HL-60/S4 (cell line): ENCODE results near the gene SMIM28.
"Not testable (repeated sequence)": the region's sequence is repeated elsewhere in the genome, so short reads cannot be mapped to it uniquely, and the experiment has no call there.

Experiments
- in situ Hi-C: fragments of 300-500 bp; cut with MboI; formaldehyde crosslinking; loops from 2 replicates; pipeline ENCODE4 v1.14.3; 2022; ENCODE audit warnings: low sequenced_read_pairs

Gene SMIM28

GRCh38 chr6:138377844-138378243 is at the start of gene SMIM28:
TSS of gene SMIM28 (plus strand) at chr6:138377905. CDS start at chr6:138378073, 168 bp downstream.
- in situ Hi-C loops: no loop called here

DNA sequence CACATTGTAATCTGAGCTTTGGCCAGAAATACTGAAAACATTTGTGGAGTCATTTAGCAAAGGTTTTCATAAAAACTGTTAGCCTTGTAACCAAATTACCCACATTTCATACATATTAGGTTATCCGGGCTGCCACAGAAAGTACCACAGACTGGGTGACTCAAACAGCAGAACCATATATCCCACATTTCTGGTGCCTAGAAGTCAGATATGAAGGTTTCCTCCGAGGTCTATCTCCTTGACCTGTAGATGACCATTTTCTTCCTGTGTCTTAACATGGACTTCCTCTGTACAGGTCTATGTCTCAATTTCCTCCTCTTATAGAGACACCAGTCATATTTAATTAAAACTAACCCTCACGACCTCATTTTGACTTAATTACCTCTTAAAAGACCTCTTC is 49.5 kb upstream of the SMIM28 start:
- in situ Hi-C loops: no loop called here

DNA sequence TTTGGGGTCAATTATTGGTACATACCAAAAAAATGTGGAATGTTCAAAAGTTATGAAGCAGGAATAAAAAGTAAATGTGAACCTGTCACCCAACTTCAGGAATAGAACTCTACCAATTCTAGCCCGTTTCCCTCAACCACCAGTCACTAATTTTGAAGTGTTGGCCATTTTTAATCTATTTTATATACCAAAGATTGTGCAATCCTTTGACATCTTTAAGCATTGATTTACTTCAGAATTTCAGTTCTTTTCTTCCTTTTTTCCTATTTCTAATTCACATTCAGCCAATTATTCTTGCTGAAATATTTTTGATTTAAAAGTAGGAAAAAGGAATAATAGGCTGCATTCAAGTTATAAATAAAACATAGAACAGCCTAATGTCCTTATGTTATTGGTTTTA is 46.9 kb upstream of the SMIM28 start:
- in situ Hi-C loops: no loop called here

DNA sequence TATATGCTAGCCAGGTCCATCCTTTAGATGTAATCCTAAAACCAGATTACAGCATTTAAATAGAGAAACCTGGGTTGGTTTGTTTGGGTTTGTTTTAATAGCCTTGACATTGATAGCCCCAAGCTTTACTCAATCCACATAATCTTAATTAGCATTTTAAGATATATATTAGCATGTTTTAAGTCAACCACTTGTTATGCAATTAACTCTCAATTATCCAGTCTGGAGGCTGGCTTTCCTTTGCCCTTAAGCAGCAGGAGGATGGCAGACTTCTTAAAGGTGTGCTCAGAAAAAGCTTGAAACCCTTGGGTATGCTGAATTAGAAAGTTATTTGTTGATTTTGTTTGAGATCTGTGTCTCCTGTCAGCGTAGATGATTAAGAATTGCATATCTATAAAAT is 46.3 kb upstream of the SMIM28 start:
- in situ Hi-C loops: no loop called here

DNA sequence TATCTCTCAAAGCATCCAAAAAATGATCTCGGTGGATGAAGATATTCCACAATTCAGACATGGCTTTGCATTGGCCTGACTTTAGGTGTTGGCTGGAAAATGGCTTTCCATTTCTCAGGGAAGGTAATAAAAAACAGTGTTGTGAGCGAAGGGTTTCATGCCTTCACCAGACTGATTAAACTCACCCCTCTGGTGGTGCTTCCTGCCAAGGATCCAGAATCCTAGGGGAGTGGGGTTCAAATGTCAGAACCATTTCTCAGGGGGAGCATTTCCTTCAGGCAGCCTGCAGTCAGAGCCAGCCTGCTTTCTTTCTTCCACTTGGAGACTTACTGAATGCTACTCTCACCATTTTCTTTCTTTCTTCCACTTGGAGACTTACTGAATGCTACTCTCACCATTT is 45.7 kb upstream of the SMIM28 start:
- in situ Hi-C loops: no loop called here

DNA sequence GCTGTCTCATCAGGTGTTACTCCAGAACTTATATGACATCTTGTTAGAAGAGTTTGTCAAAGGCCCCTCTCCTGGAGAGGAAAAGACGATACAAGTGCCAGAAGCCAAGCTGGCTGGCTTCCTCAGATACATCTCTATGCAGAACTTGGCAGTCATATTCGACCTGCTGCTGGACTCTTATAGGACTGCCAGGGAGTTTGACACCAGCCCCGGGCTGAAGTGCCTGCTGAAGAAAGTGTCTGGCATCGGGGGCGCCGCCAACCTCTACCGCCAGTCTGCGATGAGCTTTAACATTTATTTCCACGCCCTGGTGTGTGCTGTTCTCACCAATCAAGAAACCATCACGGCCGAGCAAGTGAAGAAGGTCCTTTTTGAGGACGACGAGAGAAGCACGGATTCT is 43.7 kb upstream of the SMIM28 start:
- in situ Hi-C loops: no loop called here

DNA sequence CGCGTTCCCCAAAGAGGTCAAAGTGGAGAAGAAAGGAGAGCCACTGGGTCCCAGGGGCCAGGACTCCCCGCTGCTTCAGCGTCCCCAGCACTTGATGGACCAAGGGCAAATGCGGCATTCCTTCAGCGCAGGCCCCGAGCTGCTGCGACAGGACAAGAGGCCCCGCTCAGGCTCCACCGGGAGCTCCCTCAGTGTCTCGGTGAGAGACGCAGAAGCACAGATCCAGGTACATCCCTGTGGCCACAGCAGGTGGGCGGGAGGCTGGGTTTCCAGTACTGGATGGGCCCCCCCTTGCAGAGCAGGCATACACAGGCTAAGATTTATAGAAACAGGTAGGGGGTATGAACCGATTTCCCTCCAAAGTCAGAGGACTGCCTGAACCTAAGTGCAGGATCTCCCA is 42.7 kb upstream of the SMIM28 start:
- in situ Hi-C loops: no loop called here

DNA sequence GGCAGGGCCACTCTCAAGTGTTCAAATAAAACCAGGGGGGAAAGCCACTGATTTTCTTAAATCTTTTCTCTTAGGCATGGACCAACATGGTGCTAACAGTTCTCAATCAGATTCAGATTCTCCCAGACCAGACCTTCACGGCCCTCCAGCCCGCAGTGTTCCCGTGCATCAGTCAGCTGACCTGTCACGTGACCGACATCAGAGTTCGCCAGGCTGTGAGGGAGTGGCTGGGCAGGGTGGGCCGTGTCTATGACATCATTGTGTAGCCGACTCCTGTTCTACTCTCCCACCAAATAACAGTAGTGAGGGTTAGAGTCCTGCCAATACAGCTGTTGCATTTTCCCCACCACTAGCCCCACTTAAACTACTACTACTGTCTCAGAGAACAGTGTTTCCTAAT is 41.5 kb upstream of the SMIM28 start:
- in situ Hi-C loops: no loop called here

DNA sequence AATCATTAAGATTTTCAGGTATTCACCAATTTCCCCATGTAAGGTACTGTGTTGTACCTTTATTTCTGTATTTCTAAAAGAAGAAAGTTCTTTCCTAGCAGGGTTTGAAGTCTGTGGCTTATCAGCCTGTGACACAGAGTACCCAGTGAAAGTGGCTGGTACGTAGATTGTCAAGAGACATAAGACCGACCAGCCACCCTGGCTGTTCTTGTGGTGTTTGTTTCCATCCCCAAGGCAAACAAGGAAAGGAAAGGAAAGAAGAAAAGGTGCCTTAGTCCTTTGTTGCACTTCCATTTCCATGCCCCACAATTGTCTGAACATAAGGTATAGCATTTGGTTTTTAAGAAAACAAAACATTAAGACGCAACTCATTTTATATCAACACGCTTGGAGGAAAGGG is 40.6 kb upstream of the SMIM28 start:
- in situ Hi-C loops: no loop called here

- in situ Hi-C loops: no loop called here
Measured at GRCh38 chr6:138339024-138339423, 38.7 kb upstream of the SMIM28 start.

DNA sequence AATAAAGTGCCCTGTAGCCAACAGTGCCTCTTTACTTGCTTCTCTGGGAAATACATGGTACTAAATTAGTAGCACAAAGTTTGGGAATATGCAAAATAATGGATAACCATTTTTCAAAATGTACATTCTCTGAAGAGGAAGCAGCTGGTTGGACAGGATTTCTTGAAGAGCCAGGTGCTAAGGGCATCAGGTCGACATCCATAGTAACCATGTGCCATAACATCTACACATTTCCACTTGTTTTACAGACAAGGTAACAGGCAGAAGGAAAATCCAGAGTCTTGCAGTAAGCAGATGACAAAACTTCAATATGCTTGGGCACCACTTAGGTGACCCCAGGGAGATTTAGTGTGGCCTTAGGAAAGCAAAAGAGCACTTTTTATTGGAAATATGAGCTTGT is 36.5 kb upstream of the SMIM28 start:
- in situ Hi-C loops: no loop called here

- in situ Hi-C loops: no loop called here
Measured at GRCh38 chr6:138343112-138343511, 34.6 kb upstream of the SMIM28 start.

DNA sequence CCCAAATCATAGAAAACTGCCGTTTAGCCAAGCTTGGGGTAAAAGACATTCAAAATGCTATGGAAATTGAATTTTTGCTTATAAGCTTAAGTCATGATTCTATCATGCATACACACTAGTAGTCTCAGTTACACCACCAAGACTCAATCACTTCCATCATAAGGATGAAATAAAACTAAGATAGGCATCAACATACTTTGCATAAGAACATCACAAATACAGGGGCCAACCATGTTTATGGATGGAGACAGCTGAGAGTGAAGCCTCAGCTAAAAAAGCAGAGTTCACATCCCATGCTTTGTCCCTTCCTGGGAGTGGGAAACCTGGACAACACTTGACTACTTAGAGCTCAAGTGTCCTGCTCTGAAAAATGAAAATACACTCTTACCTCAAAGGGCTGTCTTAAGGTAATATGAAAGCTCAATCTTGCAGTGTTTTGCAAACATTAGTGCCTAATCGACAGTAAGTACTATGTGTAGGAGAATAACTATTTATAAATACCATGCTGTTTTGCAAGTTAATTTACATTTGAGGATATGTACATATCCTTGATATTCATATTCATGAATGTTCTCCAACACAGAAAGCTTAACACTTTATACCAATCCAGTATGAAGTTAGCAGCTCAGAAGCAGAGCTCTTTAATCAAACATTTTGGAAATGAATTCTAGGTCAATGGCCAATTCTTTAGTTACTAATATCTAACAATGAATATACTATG is 32.0 kb upstream of the SMIM28 start:
- in situ Hi-C loops: no loop called here

DNA sequence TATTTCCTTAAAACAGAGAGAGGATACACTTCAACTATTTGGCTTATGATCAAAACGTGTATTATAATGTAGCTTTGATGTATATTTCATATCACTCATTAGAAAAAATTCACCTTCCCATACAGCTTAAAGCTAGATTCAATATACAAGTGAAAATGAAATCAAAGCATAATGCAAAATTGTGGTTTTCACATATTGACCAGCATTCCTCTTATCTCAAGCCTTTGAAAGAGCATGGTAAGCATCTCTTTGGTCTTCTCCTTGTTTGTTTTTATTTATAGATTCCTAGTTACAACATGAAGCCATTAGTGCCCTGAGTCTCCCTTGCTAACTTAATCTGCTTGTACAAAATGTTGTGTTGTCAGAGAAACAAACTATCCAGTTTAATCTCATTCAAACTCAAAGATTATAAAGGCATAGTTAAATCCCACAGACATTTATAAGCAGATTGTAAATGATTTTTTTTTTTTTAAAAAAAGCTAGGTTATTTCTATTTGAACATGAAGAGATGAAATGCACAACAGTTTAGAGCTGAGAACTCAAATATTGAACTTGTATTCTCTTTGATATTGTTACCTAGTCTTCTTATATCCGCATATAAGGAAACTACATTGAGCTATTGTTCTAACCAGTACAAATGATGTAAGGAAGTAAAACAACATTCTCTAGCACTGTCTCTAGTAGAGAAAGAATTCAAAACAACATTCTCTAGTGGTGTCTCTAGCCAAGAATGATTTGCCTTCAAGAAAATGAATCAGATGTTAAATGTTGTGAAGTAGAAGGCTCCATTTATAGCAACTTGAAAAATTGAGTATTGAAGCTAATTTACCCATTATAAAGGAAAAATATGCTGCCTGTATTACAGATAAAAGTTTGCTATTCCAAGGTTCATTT is 31.2 kb upstream of the SMIM28 start:
- in situ Hi-C loops: no loop called here

DNA sequence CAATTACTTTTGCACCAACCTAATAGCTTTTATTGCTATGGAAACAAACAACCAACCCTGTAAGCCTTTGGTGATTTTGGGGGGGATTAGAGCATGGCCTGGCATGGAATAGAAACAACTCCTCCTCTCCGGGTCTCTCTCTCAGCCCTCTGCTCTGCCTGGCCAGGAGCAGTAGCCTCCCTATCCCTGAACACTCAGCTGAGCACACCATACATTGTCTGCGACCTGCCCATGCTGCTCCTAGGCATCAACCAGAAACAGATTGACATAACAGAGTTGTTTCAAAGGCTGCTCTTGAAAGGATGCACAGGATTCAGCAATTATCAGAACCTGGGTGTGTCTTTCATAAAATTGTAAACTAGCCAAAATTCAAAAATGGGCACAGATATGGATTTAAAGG is 29.8 kb upstream of the SMIM28 start:
- in situ Hi-C loops: no loop called here

DNA sequence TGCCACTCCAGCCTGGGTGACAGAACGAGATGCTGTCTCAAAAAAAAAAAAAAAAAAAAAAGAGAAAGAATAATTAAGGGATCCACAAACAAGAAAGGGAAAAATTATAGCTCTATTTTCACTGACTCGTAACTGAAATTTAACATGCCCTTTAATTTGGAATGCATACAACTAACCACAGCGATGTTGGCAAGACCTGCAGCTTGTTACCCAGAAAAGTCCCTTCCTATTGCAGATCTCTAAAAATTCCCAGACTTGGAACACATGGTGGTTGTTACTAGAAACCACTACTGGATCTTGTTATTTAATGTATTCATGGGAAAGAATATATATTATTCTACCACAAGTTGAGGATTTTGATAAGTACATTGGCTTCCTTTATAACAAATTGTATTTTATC is 27.8 kb upstream of the SMIM28 start:
- in situ Hi-C loops: no loop called here

DNA sequence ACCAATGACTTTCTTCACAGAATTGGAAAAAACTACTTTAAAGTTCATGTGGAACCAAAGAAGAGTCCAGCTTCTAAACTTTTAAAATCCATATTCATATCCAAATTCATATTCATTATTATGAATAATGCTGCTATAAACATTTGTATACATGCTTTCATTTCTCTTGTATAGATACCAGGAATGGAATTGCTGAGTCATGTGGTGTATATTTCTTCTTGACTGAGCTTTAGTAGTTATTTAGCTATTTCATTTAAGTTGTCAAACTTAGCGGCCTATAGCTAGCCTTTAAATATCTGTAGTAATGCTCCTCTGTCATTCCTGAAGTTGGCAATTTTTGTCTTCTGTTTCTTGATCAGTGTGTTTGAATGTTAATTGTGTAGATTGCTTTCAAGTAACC is 19.8 kb upstream of the SMIM28 start:
- in situ Hi-C loops: no loop called here

DNA sequence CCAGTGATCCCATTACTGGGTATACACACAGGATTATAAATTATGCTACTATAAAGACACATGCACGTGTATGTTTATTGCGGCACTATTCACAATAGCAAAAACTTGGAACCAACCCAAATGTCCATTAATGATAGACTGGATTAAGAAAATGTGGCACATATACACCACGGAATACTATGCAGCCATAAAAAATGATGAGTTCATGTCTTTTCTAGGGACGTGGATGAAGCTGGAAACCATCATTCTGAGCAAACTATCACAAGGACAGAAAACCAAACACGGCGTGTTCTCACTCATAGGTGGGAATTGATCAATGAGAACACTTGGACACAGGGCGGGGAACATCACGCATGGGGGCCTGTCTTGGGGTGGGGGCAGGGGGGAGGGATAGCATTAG is 9.0 kb upstream of the SMIM28 start:
- in situ Hi-C loops: not testable (repeated sequence)

DNA sequence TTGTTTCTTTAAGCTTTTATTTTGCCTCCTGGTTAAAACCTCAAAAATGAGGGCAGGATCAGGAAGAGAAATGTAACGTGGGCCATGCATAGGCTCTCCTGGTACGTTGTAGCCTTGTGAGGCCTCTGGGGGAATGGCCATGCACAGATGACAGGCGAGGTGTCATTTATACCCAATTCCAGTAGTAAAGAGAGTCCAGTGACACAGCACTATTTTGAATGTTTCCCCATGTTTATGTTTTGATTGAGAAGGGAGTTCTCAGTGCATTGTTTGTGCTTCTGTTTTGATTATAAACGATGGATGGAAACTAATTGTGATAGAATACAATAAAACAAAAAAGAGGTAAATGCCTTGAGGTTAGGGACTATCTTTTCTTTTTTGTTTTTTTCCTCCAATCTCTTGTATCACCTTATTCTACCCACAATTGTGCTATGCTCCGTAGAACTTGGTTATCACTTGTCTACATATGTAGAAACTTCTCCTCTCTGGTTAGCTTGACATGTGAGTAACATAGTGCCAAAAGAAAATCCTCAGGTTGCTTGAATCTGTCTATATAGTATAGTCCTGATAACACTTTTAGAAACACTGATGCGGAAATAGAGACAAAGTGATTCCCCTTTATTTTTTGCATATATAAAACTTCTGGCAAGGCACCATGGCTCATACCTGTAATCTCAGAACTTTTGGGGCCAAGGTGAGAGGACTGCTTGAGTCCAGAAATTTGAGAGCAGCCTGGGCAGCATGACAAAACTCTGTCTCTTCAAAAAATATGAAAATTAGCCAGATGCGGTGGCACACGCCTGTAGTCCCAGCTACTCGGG is 6.9 kb upstream of the SMIM28 start:
- in situ Hi-C loops: no loop called here

DNA sequence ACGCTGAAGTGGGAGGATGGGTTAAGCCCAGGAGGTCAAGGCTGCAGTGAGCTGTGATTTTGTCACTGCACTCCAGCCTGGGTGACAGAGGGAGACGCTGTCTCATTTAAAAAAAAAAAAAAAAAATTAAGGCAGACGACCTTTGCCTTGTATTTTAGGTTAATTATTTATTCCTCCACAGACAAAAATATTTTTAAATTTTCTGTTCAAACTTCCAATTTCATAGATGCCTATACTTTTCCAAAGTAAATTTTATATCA is 6.3 kb upstream of the SMIM28 start:
- in situ Hi-C loops: no loop called here

GRCh38 chr6:138371720-138372119 is 6.0 kb upstream of the SMIM28 start:
- in situ Hi-C loops: no loop called here
